NCI-H1092 (cell line): ENCODE data around the gene METTL17.
"Not testable (repeated sequence)": the region's sequence is repeated elsewhere in the genome, so short reads cannot be mapped to it uniquely, and the experiment has no call there.

Source experiments
- DNase-seq: peaks from one replicate; lab custom pipeline; 2025; lab: John Stamatoyannopoulos, UW

Gene METTL17, protein sequence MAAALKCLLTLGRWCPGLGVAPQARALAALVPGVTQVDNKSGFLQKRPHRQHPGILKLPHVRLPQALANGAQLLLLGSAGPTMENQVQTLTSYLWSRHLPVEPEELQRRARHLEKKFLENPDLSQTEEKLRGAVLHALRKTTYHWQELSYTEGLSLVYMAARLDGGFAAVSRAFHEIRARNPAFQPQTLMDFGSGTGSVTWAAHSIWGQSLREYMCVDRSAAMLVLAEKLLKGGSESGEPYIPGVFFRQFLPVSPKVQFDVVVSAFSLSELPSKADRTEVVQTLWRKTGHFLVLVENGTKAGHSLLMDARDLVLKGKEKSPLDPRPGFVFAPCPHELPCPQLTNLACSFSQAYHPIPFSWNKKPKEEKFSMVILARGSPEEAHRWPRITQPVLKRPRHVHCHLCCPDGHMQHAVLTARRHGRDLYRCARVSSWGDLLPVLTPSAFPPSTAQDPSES

DNA sequence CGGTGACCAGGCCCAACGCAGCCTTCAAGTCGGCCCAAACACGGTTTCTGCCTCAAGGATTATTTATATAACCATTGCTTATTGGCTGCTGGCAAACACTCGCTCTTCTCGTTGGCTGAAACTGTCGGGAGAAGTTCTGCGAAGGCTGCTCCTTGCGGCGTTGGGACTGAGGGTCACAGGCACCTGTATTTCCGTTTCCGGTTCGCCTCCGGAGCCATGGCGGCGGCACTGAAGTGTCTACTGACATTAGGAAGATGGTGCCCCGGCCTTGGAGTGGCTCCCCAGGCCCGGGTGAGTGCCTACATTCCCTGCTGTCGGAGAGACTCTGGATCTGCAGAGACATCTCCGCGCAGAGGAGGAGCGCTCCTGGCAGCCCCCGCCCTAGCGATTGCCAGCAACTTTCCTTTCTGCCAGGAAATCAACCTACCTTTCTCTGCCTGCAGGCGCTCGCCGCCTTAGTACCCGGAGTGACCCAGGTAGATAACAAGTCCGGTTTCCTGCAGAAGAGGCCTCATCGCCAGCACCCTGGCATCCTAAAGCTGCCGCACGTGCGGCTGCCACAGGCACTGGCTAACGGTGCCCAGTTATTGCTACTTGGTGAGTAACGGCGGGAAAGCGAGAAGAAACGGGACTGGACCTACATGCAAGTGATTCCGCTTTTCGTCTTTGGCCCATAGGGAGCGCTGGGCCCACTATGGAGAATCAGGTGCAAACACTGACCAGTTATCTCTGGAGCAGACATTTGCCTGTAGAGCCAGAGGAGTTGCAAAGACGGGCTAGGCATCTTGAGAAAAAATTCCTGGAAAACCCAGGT is at the start of gene METTL17:
Gene METTL17 (plus strand): TSS at position 194 of the 814 bp plus-strand sequence. CDS start 23 bp downstream, at position 217.
- DNase-seq, result peak; percentile 83

DNA sequence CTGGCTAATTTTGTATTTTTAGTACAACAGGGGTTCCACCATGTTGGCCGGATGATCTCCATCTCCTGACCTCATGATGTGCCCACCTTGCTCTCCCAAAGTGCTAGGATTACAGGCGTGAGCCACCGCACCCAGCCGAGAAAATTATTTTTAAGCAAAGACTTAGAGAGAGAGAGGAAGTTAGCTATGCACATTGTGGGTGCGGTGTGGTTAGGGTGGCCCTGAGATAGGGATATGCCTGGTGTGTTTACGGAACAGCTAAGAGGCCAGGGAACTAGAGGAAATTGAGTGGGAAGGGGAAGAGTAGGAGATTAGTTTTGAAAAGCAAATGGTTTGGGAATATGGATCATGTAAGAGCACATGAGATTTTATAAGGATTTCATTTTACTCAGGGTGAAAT is 44.6 kb upstream of the METTL17 start:
- DNase-seq, result not testable (repeated sequence)

DNA sequence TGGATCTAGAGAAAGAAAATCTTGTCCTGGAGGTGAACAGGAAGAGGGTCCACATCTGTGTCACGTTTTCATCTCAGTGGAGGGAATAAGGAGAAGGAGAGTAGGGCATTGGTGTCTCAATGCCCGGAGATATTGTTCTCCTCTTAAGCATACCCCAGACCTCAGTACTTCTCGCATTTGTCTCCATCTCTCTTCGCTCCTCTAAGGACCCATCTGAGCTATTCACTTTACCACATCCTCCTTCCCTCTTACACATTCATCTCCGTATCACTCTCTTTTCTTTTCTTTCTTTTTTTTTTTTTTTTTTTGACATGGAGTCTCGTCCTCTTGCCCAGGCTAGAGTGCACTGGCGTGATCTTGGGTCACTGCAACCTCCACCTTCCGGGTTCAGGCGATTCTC is 43.1 kb upstream of the METTL17 start:
- not testable (repeated sequence) for DNase-seq

DNA sequence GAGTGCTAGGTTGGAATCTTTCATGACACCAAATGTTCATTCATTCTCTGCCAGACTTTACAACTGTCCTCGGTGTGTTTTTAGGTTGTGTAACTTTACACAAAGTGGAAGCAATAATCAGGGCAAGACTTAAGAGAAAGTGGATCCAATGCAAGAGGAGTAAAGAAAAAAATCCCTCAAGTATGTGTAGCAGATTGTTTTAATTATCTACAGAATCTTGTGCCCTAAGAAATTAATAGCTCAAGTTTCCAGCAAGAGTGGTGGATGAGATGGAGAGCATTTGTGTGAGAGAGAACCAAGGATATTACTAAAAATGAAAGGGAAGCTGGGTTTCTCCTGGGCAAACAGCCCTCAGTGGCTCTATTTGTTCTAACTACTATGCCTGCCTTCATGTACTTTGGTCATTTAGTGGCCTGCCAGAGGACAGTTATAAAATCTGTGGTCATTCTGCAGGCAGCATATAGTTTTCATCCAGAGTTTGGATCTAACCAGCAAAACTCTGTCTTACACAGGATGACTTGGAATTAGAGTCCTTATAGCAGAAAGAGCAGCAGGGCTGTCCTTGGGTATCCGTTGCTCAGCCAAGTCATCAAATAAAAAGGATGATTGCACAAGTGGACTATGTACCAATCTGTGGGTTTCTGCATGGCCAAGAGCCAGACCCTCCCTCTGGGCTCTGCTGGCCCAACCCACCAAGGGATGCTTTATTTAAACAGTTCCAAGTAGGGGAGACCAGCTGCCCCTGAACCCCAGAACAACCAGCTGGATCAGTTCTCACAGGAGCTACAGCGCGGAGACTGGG is 34.8 kb upstream of the METTL17 start, which contains the start of gene RNASE2:
Gene RNASE2 (plus strand): TSS at position 752 of the 802 bp plus-strand sequence. CDS start 285 bp downstream, outside the sequence.
- not testable (repeated sequence) for DNase-seq

DNA sequence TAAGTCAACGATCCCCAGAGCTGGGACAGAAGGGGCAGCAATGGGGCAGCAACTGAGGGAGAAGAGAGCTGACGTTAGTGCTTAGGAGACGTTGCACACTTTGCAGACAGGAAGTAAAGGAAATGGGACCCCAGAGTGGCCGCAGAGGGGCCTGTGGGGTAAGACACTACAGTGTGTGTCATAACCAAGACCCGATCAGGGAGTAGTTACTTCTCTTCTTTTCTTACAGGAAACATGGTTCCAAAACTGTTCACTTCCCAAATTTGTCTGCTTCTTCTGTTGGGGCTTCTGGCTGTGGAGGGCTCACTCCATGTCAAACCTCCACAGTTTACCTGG is 34.3 kb upstream of the METTL17 start:
- not testable (repeated sequence) for DNase-seq

DNA sequence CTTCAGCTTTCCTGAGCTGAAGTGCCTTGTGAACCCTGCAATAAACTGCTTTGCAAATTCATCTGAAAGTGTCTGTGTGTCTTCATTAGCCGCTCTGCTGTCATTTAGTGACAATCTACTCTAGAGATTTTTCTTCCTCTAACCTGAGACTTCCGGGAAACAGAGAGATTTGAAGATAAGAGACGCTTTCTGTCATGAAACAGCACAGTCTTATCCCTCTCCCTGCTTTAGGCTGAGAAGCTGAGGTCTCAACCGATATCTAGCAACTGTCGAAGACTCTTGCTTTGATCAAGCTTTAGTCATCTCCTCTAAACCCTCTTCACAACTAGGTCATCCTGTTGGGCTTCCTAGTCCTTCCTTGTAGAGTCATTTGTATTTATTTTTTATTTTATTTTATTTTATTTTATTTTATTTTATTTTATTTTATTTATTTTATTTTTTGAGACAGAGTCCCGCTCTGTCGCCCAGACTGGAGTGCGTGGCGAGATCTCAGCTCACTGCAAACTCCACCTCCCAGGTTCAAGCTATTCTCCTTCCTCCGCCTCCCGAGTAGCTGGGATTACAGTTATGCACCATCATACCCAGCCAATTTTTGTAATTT is 33.3 kb upstream of the METTL17 start:
- no peak for DNase-seq

DNA sequence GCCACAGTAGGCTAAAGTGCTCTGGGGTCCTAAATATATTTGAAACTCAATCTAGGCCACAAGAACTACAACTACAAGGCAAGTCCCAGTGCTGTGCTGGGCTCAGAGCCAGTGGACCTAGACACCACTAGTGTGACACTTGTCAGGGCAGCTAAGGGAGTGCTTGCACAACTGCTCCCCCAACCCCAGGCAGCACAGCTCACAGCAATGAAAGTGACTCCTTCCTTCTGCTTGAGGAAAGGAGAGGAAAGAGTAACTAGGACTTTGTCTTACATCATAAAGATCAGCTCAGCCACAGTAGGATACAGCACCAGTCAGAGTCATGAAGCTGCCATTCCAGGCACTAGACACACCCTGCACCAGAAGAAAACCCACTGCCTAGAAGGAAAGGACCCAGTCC is 30.8 kb upstream of the METTL17 start:
- not testable (repeated sequence) for DNase-seq

DNA sequence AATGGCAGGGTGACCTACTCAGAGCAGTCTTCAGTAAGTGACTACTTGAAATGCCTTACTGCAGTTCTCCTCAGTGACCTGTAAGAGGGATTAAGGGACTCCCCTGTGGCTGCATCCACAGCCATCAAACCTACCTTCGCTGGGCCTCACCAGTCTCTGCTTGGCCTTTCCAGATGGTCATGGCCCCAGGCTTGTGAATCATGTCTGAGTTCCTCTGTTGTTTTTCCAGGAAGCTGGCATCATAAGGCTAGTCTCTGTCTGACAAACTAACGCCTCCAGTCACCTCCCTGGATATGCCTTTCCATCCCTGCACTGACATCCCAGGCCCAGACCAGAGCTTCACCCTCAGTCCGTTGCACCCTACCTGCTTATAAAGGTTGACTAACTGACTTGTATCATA is 20.4 kb upstream of the METTL17 start:
- DNase-seq, result no peak

DNA sequence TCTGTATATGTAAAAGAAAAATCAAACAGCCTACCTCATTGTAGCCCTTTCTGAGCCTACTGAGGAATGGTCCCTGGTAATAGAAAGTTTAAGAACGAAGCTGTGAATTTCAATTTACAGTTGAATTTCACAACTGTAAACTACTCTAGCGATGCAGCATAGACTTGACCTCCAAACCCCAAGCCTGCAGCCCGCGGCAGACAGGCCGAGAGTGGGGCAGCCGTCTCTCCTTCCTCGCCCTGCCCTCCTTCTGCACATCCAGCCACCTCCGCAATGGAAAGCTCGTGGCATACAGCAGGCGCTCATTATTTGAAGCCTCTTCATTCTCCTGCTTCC is 19.2 kb upstream of the METTL17 start:
- DNase-seq, result no peak

DNA sequence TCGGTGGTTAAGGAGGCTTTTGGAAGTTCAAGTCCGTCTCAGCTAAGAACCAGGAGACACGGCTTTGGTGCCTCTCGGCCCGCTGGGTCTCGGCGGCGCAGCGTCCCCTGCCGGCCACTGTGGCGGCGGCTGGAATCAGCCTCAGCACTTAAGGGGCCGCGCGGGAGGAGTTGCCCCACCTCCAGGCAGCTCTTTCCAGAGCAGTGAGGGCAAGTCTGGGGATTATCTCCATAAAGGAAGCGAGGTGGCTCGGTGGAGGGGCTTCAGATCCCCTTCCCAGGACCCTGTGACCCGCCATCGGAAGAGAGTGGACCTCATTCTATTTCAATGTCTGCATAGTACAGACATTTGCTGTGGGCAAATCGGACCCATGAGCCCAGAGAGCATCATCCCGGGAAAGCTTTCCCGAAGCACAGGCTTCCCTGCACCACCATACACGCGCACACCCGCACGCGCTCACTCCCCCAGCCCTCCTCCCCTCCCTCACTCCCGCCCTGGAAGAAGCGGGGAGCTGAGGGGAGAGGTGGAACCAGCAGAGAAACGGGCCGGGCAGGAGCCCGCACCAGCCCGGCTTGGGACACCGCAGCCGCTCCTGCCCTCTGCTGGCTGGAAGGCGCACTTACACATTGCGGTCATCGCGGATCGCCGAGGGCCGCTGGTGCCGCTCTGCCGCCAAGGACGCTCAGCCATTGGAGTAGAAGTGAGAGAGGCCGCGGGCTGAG is 18.6 kb upstream of the METTL17 start:
- peak; percentile 70 for DNase-seq

DNA sequence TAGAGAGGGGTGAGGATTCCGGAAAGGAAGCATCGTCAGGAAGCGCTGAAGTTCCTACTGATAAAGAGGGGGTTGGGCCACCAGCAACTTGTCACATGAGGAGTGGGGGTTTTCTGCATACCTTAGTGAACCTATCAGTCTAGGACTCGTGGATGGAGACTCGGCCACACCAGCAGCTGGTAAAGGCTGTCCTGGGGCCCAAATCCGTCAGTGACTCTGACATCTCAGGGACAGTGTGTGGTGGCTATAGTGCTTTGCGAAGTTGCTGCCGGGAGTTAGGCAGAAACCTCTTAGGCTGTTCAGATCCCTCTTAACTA is 18.1 kb upstream of the METTL17 start:
- DNase-seq, result no peak

DNA sequence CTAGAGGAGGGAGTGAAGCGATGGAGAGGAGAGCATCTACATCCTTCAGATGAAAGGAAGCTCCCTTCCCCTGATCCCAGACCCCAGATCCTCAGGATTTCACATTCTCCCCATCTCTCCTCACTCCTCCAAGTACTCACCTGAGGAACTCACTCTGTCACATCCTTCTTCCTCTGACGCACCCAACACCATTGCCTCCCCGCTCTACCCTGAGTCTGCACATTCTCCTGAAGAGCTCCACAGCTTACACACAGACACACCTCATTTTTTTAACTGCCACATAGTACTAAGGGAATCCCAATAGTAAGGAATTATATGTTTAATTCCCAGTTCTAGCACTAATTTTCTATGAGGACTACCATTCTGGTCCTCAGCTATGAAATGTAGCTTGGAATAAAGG is 16.3 kb upstream of the METTL17 start:
- no peak for DNase-seq

DNA sequence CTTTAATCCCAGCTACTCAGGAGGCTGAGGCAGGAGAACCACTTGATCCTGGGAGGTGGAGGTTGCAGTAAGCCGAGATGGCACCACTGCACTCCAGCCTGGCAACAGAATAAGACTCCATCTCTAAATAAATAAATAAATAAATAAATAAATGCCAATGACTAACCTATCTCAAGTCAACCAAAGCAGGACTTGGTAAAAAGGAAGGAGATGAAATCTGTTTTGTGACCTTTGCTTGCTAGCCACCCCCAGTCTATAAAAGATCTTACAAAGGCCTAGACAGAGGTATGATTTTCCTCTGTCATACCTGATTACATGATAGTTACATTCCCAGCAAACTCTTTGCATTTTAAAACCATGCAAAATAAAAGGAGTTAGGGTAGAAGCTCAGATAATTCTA is 13.5 kb upstream of the METTL17 start:
- no peak for DNase-seq

DNA sequence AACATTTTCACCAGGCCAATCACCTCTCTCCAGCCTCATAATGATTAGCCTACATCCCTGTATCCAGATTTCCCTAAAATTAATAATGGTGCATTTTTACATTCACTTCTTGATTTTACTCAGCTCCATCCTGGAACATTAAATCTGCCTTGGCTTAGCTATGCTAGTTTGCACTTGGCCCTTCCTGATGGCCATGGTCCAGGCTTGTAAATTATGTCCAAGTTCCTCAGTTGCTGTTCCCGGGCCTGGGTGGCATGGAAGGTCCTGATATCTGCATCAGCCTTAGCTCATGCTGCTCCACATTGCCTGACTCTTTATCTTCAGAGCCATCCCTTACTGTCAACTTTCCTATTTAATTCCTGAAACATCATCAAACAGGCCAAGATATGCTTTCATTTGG is 11.1 kb upstream of the METTL17 start:
- DNase-seq, result no peak

DNA sequence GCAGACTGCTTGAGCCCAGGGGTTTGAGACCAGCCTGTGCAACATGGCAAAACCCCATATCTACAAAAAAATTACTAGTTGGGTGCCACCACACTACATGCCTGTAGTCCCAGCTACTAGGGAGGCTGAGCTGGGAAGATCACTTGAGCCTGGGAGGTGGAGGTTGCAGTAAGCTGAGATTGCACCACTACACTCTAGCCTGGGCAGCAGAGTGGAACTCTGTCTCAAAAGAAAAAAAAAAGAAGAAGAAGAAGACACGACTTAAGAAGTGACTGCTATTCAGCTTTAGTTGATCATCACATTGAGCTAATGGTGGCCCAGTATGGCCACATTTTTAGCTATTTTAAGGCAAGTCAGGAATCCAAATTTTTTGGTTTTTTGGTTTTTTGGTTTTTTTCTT is 8.9 kb upstream of the METTL17 start:
- no peak for DNase-seq

DNA sequence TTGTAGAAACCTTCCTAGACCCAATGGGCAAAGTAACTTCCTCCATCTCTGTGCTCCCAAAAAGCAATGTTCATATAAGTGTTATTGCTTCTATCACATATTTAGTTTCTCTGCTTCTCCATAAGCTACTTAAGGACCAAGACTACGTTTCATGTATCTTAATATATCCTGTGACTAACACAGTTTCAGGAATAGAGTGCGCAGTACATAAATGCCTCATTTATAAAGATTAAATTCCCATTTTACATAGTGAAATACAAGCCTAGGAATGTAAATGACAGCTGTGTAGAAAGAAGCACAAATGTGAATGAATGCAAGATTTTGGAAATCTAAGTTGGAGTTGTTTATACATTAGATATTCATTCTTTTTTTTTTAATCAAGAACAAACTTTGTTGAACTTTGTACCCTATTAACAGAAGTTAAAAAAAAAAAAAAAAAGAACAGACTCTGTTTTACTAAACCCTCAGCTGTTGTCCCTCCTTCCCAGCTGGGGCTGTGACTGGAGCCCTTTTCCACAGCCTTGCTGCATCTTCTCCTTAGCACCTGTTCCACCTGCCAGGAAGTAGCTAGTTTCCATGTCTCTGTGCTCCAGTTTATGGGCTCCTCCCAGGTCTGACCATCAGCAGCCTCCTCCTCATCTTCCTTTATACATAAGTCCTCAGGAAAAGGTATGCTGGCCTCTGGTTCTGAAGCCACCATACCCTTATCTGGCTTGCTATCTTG is 7.0 kb upstream of the METTL17 start:
- DNase-seq, result no peak

DNA sequence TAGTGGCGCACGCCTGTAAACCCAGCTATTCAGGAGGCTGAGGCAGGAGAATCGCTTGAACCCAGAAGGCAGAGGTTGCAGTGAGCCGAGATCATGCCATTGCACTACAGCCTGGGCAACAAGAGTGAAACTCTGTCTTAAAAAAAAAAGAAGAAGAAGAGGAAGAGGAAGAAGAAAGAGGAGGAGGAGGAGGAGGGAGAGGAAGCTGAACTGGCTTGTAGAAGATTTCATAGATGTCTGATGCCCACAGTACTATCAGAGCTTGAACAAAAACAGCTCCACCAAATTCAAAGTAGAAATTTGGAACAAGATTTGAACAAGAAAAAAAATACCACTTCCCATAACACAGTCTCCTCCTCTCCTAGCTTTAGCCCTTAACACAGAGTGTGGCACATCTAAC is 4.1 kb upstream of the METTL17 start:
- DNase-seq, result not testable (repeated sequence)

DNA sequence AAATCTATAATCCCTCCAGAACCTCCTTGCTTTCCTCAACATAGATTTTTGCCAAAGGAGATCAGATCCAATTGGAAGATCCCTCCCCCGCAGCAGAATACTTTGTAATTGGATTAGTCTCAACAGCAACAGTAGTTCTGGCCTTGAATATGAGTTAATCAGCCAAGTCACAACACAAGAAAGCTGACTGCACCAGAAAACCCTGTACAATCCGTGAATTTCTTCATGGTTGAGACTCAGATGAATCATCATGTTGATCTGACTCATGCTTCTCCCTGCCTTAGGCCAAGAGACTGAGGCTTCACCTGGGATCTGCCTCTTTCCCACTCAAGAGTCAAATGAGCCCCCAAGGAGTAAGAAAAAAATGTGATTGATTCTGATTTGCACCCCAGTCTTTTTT is 3.0 kb upstream of the METTL17 start:
- DNase-seq, result no peak

DNA sequence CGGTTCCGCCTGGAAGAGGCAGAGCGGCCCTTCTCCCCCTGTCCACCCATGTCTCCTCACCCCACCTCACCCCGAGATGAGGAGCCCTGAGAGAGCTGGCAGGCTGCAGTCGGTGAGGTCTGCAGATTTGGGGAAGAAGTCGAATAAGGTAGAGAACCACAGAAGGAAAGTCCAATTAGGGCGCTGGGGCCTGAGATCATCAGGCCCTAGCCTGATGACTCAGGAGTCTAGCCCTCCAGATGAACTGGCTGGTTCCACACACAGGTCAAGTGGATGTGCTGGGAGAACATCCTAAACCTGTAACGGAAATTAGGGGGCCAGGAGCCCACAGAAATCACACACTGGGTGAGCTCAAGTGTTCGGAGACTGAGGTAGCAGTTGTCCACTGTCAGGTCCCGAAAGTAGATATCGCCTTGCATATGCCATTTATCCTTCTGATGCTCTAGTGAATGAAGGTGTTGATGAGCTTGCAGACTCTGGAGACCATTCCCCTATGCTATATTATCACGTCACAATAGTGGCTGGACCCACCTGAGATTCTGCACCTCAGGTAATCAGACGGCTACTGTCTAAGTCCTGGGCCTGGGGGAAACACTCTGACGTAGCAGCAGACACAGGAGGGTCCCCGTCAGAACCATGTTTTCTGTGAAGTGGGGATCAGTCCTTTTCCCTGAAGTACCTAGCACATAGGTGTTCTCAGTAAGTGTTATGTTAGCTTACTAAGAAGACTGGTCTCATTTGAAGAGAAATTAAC is 886 bp upstream of the METTL17 start:
- no peak for DNase-seq

DNA sequence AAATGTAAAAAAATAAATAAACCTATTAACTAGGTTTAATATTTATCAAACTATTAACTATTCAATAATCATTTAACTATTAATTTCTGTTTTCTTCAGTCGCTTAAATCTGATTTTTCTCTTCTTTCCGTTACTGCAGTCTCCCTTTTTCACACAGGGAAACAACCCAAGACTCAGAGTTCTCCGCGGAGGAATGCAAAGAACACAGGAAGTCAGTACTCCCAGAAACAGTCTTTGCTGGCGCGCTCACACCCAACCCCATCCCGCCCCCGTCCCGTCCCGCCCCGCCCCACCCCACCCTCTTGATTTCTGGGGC is 351 bp upstream of the METTL17 start:
- DNase-seq, result no peak
